ENCODE measurements around the gene HSD17B4.
A peak's percentile ranks its signal among the peaks of the same experiment; 100 is the strongest.
"Not testable (repeated sequence)": the region's sequence is repeated elsewhere in the genome, so short reads cannot be mapped to it uniquely, and the experiment has no call there.

Gene HSD17B4

DNA sequence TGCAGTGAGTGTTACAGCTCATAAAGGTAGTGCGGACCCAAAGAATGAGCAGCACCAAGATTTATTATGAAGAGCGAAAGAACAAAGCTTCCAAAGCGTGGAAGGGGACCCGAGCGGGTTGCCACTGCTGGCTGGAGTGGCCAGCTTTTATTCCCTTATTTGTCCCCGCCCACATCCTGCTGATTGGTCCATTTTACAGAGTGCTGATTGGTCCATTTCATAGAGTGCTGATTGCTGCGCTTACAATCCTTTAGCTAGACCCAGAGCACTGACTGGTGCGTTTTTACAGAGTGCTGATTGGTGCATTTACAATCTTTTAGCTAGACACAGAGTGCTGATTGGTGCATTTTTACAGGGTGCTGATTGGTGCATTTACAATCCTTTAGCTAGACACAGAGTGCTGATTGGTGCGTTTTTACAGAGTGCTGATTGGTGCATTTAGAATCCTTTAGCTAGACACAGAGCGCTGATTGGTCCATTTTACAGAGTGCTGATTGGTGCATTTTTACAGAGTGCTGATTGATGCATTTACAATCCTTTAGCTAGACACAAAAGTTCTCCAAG lies 19.5 kb upstream of the HSD17B4 start:
- DNase-seq, result not testable (repeated sequence)

DNA sequence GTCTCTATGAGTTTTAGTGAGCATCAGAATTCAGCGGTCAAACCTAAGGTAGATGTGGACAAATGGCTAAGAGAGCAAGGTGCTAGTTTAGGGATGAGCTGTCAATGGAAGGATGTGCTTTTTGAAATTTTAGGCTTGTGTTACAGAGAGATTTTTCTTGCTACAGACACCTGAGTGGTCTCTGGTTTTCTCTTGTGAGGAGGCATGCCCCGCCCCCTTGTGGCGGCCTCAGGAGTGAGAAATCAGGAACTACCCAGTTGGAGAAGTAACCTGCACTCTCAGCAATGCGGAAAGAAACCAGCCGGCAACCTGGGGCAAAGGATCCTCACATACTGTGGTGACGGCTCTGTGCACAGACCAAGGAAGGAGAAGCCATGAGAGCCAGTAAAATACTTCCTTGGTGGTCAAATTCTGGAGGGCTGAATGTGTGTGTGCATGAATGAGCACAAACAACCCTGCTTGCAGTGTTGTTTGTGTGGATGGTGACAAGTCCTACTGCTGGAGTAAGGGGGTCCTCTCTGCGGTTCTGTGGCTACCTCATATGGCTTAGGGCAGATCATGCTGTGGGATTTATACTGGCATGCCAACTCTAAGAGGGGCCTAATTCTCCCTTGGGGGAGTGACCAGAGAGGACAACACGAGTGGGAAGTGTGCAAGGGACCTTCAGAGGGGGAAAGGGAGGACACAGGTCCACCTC lies 16.7 kb upstream of the HSD17B4 start:
- peak in 10 of 56 donors; percentile 1 to 55 (median 15) for DNase-seq

DNA sequence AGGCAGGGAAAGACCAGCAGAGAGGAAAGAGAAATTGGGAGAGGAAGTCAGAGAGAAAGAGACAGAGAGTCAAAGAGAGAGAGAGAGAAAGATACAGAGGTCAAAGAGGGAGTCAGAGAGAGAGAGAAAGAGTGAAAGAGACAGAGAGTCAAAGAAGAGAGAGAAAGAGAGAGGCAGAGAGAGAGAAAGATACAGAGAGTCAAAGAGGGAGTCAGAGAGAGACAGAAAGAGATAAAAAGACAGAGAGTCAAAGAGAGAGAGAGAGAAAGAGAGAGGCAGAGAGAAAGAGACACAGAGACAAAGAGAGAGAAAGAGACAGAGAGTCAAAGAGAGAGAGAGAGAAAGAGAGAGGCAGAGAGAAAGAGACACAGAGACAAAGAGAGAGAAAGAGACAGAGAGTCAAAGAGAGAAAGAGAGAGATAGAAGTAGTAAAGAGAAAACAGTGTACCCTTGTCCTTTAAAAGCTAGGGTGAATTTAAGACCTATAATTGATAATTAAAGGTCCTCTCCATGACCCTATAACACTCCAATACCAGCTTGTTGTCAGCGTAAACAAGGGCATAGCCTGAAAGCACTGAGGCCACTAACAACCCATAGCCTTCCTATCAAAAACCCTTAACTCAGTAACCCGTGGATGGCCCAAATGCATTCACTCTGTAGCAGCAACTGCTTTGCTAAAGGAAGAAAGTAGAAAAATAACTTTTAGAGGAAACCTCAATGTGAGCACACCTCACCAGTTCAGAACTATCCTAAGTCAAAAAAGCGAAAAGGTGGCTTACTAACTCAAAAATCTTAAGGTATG lies 14.3 kb upstream of the HSD17B4 start:
- DNase-seq, result not testable (repeated sequence)

DNA sequence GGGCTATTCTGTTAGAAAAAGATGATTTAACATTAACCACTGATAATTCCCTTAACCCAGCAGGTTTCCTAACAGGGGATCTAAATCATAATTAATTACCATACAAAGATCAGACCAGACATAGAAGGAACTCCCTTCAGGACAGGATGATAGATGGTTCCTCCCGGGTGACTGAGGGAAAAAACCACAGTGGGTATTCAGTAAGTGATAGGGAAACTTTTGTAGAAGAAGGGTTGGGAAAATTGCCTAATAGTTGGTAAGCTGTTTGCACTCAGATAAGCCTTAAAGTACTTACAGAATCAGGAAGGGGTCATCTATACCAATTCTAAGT lies 13.7 kb upstream of the HSD17B4 start:
- not testable (repeated sequence) for DNase-seq

DNA sequence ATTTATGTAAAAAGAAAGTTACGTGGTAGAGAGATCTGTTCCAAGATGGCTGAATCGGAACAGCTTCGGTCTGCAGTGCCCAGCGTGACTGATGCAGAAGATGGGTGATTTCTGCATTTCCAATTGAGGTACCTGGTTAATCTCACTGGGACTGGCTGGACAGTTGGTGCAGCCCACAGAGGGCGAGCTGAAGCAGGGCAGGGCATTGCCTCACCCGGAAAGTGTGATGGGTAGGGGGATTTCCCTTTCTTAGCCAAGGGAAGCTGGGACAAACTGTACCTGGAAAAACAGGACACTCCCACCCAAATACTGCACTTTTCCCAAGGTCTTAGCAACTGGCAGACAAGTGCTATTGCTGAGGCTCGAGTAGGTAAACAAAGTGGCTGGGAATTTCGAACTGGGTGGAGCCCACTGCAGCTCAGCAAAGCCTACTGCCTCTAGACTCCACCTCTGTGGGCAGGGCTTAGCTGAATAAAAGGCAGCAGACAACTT lies 13.1 kb upstream of the HSD17B4 start:
- DNase-seq, result no peak

DNA sequence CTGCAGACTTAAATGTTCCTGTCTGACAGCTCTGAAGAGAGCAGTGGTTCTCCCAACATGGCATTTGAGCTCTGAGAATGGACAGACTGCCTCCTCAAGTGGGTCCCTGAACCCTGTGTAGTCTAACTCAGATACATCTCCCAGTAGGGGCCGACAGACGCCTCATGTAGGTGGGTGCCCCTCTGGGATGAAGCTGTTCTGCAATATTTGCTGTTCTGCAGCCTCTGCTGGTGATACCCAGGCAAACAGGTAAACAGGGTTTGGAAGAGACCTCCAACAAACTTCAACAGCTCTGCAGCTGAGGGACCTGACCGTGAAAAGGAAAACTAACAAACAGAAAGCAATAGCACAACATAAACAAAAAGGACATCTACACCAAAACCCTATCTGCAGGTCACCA lies 12.7 kb upstream of the HSD17B4 start:
- not testable (repeated sequence) for DNase-seq

DNA sequence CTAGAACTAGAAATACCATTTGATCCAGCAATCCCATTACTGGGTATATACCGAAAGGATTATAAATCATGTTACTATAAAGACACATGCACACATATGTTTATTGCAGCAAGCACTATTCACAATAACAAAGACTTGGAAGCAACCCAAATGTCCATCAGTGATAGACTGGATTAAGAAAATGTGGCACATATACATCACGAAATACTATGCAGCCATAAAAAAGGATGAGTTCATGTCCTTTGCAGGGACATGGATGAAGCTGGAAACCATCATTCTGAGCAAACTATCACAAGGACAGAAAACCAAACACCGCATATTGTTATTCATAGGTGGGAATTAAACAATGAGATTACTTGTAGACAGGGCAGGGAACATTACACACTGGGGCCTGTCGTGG lies 7.7 kb upstream of the HSD17B4 start:
- not testable (repeated sequence) for DNase-seq

DNA sequence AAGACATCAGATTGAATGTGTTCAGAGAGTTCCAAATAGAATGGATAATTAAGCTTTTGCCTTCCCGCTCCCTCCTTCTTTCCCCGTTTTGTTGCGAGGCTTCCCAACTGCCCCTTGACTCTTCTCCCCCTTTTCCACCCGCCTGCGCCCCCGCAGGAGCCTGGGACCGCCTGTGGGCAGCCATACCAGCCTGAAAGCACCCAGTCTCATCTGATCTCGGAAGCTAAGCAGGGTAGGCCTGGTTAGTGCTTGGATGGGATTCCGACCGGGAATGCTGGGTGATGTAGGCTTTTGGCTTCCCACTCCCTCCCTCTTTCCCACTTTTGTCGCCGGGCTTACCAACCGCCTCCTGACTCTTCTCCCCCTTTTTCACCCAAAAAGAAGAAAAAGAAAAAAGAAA lies 6.8 kb upstream of the HSD17B4 start:
- no peak for DNase-seq

DNA sequence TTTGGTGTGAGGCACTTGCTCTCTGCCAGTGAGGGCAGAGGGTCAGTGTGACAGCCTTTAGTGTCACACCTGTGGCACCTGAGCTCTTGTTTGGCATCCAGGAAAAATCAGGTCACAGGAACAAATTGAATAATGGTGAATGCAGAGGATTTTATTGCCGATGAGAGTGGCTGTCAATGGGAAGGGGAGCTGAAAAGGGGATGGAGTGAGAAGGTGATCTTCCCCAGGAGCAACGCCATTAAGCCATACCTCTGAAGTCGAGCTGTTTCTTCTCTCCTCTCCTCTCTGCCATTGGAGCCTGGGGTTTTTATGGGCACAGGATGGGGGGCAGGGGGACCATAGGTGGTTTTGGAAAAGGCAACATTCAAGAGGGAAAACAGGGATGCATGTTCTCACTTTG lies 2.4 kb upstream of the HSD17B4 start:
- DNase-seq, result no peak

DNA sequence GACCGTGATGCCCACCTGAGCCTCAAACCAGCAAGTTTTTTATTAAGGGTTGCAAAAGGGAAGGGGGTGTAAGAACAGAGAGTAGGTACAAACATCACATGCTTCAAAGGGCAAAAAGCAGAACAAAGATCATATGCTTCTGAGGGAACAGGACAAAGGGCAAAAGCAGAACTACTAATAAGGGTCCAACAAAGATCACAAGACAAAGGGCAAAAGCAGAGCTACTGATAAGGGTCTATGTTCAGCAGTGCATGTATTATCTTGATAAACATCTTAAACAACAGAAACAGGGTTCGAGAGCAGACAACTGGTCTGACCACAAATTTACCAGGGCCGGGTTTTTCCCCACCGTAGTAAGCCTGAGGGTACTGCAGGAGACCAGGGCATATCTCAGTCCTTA lies 1.7 kb upstream of the HSD17B4 start:
- not testable (repeated sequence) for DNase-seq

DNA sequence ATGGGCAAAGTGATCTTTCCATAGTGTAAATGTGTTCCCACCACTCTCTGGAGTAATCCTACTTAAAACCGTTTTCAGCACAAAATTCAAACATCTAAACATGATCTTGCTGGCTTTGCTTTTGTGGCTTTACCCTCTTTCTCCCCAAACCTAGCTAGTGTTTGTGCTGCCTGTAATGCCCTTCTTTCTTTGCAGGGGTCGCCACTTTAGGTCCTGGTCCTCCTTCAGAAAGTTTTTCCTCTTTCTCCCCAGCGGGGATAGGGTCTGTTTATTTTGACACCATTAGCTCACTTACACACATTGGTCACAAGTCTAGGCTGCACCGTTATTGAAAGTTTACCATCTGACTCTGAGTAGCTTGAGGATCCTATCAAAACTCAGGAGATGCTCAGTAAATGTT lies 736 bp upstream of the HSD17B4 start:
- no peak for DNase-seq

DNA sequence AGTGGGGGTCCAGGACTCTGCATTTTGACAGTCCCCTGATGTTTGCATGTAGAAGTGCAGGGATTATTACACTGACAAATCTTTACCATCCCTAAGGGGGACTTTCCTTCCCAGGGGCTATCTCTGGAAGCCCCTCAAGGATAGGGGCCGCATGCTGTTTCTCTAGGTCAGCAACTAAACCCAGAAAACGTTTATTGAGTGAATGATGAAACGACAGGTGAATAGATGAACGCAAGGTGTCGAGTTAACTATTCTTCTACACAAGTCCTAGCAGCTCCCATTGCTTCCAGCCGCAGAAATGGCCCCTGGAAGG lies 281 bp upstream of the HSD17B4 start:
- DNase-seq, result no peak

DNA sequence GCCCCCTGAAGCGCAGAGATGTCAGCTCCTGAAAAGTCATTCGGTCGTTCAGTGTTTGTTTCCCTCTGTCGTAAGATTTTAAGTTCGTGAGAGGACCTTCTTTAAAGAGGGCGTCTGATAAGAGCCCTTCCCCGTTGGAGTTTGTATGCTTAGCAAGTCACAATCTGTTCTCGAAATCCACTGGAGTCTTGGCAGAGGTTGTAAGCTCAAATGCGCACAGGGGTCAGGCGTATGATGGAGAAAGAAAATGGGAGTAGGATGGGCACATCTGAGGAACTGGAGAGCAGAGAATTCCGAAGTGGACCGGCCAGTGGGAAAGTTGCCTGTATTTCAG lies 710 bp downstream of the HSD17B4 start:
- DNase-seq, result peak in 8 of 56 donors; percentile 5 to 55 (median 31)

DNA sequence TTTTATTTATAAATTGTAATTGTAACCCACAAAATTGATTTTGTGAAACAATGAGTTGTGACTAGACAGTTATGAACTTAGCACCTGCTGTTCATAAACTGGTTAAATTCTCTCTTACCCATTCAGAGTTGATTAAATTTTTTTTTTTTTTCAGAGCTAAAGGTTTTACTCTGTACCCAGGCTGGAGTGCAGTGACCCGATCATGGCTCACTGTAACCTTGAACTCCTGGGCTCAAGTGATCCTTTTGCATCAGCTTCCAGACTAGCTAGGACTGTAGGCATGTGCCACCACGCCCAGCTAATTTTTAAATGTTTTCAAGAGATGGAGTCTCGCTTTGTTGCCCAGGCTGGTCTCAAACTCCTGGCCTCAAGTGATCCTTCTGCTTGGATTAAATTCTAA lies 1.9 kb downstream of the HSD17B4 start:
- DNase-seq, result no peak

DNA sequence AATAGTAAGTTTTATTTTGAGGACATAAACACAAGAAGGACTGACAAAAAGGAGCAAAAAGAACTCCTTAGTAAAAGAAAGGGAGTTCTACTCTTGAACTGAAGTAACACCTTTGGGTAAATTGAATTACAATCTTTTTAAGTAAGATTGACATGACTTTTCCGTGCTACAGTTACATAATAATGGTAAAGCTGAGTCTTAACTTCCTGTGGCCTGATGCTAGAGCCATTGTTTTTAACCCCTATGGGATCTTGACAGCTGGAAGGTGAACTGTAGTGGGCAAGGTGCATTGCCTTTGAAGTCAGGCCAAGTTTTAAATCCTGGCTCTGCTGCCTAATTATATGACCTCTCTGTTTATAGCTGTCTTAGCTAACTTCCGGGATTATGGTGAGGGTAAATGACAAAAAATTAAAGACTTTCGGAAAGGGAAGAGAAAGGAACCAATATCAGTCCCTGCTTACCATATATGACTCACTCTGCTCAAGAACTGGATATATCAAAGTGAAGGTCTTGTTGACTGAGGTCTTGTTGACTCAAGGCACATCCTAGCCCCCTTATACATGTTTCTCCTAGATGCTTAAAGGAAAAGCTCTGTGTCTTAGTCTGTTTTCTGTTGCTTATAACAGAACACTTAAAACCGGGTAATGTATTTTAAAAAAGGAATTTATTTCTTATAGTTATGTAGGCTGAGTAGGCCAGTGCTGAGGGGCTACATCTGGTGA lies 6.8 kb downstream of the HSD17B4 start:
- no peak for DNase-seq

DNA sequence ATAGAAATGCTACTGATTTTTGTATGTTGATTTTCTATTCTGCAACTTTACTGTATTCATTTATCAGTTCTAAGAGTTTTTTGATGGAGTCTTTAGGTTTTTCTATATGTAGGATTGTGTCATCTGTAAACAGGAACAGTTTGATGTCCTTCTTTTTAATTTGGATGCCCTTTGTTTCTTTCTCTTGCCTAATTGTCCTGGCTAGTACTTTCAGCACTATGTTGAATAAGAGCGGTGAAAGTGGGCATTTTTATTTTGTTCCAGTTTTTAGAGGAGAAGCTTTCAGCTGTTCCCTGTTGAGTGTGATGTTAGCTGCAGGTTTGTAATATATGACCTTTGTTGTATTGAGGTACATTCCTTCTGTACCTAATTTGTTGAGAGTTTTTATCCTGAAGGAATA lies 13.3 kb downstream of the HSD17B4 start:
- DNase-seq, result no peak

DNA sequence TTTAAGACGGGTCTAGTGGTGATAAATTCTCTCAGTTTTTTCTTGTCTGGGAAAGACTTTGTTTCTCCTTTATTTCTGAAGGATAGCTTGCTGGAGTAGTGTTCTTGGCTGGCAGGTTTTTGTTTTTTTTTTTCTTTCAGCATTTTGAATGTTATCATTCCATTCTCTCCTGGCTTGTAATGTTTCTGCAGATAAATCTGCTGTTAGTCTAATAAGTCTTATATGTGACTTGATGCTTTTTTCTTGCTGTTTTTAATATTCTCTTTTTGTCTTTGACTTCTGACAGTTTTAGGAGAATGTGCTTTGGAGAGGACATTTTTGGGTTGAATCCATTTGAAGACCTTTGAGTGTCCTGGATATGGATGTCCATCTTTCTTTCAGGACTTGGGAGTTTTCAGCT lies 16.0 kb downstream of the HSD17B4 start:
- DNase-seq, result no peak

DNA sequence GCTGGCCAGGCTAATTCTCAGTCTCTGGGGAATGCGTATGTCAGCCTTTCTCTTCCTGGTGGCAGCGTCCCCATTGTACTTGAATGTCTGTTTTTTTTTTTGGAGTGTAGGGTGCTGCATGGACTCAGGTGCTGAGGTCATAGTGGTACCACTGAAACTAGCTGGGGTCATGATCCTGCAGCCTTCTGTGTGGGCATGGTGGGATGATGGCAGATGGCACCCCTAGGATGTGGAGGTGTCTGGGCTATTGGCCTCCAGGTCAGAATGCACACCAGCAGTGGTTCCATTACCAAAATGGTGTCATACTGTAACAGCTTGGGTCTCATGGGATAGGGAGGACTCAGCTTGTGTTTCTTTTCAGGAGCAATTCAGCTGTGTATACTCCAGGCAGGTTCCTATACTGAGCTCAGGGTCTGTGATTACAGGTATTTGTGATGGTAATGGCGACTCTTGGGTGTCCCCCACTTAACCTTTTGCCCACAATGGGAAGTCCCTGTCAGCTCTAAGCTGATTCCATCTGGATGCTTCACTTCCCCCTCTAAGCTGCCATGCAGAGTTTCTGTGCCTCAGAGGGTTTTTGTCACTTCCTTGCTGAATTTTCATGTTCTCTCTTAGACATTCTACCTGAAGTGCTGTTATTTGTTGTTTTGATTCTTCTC lies 17.9 kb downstream of the HSD17B4 start:
- no peak for DNase-seq

DNA sequence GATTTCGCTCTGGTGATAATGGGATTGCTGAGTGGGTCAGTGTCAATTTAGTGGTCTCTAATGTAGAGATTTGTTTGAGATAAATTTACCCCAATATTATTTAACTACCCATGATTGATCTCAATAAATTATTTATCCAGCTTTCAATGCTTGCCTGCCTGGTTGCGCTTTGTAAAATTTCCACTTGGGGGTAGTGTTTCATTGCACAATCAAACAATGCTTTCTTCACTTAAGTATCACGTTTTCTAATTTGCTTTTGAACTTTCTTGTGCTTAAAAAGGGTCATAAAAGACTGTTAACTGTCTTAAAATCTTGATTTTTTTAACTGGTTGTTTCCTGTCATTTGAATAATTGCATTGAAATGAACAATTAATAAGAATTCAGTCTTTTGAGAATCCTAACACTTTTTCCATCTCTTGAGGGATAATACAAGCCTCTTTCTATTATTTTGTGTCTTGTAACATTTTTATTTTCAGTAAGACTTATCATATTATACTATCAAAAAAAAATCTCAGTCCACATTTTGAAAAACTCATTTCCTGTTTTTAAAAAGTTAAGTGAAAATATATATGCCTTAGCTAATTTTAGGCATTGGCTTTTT lies 18.7 kb downstream of the HSD17B4 start:
- DNase-seq, result peak in 3 of 56 donors; percentile 3 to 49 (median 10)

DNA sequence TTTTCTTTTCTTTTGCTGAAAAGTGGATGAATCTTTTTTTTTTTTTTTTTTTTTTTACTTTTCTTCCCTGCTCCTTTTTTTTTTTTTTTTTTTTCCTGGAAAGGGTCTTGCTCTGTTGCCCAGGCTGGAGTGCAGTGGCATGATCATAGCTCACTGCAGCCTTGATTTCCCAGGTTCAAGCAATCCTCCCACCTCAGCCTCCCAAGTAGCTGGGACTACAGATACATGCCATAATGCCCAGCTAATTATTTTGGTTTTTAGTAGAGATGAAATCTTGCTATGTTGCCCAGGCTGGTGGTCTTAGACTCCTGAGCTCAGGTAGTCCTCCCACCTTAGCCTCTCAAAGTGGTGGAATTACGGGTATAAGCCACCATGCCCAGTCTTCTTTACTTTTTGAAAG lies 20.9 kb downstream of the HSD17B4 start:
- DNase-seq, result no peak

DNA sequence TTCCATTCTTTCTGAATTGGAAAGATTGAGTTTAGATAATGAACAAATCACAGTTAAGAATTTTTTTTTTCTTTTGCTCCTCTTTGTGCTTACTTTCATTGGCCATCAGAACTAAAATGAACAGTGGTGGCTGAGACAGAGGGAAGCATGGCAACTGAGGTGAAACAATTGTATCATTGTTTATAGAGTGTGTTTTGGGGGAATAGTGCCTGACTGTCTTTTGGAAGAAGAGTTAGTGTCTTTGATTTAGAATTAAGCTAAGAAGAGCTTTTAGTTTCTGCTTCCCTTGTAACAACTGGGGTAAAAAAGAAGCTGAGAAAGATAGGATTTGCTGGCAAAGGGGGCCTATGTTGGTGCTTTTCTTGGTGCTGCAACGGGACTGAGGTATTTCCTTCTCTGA lies 24.0 kb downstream of the HSD17B4 start:
- peak in 1 of 56 donors; percentile 12 for DNase-seq
